ENCODE data around the gene TMEM9B.
A peak's percentile ranks its signal among the peaks of the same experiment; 100 is the strongest.
"Not testable (repeated sequence)": the region's sequence is repeated elsewhere in the genome, so short reads cannot be mapped to it uniquely, and the experiment has no call there.

Gene TMEM9B

DNA sequence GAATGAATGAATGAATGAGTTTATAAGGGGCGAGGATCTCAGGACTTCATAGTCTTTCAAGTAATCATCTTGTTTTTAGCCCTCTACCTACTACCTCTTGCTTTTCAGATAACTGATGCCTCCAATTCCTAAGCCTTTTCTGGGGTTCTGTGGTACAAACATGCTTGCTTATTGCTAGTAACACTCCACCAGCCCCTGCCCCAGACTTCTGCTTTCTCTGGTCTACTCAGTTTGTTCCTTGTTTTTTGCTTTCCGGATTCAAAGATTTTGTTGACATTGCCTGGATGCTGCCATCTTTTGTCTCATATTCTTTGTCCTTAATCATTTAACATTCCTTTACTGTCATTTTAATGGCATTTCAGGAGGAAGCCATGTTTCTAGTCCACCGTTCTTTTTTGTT, 8.9 kb upstream of the TMEM9B start:
- no peak for DNase-seq (ENCODE audit: low read depth)

DNA sequence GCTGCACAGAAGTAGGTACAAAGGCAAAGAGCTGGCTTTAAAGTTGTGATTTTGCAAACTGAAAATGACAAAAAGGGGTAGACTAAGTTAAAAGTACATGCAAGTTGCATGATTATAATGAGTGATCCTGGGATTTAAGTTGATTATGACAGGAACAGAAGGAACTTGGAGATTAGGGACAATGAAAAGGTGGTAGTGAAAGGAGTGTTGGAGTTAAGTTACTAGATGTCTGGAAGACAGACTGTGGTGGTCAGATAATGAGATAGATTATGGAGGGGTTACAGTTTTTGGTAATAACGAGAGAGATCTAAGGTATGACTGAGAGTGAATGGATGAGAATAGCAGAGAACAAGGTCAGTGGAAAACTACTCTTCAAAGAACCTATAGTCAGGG, 7.7 kb upstream of the TMEM9B start:
- no peak for DNase-seq (ENCODE audit: low read depth)

DNA sequence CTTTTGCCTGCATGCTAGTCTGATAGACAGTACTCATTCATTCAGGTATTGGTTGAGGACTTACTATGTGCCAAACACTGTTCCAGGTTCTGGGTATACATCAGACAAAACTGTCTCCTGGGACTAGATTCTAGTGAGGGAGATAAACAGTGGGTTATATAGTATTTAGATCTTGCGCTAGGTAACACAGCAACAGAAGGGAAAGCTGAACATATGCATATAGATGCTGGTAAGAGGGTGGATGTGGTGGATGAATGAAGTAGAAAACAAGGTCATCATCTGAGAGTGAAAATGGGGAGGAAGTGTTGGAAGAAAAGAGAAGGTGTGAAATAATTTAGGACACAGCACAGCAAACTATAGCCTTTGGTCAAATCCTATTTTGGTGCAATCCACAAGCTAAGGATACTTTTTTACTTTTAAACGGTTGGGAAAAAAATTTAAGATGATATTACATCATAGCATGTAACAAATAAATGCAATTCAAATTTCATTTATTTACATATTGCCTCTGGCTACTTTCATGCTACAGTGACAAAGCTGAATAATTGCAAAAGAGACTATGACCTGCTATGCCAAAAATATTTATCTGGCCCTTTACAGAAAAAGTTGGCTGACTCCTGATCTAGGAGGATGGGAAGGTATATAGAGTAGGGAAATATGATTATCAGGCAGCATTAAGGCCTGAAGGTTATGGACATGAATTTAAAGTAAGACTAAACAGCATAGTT, 7.1 kb upstream of the TMEM9B start:
- no peak for DNase-seq (ENCODE audit: low read depth)

DNA sequence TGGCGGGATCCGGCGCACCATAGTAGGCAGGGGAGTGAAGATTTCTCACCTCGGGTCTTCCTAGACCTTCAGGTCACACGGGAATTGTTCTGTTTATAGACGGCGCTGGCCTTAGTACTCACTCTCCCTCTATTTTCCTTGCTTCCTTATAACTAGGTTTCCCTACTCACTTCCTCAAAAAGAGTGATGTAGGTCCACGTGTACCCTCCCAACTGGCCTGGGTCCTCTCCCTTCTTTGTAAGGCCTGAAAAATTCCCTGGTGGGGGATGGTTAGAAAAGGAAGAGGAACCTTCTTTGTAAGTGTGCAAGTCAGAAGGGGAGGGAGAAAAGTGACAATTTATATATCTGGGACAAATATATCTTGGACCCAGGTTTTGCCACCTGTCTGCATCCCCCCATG, 2.9 kb upstream of the TMEM9B start:
- DNase-seq (ENCODE audit: low read depth): no peak

DNA sequence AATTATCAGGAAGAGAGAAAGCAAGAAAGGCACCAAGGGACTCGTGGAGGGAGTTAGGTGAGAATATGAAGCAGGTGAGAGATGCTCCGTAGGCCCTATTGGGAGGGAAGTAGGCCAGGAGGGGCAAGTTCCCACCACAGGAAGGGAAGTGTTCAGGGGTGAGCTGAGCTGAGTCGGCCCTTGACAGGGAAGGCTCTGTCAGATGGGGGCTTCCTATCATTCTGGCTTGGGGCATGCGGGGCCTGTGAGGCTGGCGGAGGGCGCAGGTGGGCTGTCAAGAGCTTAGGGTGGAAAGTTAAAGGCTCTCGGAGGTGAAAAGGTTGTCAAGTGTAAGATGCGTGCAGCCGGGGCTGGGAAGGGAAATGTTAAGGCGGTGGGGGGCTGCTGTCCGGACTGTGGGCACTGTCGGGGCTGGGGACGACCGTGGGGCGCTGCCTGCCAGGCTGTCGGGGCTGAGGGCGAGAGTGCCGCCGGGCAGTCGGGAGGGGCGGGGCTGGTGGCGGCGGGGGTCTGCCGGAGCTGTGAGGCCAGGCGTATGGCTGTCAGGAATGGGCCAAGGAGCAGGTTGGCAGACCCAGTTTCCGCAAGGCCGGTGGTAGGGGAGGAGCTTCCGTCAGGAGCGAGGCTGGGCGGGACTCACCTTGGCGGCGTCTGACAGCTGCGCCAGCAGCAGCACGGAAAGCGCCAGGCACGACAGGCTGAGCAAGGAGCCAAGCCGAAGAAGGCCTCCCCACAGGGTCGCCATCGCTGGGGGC, 496 bp downstream of the TMEM9B start:
- DNase-seq (ENCODE audit: low read depth): peak; percentile 26

DNA sequence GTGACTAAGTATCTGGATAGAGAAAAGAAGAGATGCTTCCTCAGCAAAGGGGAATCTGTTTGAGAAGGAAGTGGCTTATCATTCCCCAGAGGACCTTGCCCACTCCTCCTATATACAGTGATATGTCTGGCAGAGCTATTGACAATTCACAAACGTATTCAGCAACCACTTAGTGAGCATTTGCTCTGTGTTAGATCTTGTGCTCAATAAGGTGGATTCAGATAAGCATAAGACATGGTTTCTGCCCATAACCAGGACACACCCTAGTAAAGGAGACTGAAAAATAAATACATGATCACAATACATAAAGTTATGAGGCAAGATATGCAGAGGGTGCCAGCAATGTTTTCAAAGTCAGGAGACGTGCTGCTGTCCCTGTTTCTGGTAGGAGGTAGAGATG, 1.4 kb downstream of the TMEM9B start:
- DNase-seq (ENCODE audit: low read depth): no peak

DNA sequence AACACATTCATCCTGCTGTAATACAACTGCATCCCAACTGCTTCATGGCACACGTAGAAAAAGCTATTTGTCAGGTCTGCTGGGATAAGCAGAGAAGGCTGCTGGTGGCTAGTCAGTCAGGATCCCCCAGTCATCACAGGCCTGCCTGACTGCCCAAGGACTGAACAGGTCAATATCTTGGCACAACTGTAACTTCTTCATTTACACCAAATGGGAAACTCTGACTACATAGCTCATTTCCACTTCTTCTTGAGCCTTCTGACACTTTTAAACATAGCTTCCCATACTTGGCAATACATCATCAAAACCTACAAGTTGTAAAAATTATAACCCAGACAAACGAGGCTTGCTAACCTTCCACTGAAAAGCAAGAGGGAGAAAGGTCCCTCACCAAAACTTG, 2.8 kb downstream of the TMEM9B start:
- DNase-seq (ENCODE audit: low read depth): no peak

DNA sequence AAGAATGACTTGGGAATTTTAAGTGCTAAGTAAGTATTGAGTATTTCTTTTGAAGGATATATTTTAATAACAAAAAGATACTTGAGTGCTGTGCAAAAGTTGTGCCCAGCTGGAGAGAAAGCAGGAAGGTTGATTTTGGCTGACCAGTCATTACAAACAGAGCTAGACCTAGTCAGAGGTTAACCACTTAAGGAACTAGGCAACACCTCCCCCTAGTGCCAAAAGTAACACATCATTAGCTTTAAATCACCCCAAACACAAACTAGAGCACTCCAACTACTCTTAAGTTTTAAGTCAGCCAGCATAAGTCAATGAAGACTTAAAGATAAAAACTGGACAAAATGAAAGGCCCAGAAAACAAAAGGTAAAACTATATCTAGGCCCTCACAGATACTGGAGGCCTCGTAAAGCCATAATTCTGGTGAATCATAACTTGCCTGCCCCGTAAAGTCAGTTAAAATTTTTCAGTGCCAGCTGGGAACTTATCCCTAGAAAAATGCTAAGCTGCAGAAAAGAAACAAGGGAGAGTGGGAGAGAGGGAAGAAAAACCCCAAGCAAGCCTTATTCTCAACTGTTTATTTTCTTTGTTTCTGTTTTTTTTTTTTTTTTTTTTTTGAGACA, 4.6 kb downstream of the TMEM9B start:
- DNase-seq (ENCODE audit: low read depth): peak; percentile 39

DNA sequence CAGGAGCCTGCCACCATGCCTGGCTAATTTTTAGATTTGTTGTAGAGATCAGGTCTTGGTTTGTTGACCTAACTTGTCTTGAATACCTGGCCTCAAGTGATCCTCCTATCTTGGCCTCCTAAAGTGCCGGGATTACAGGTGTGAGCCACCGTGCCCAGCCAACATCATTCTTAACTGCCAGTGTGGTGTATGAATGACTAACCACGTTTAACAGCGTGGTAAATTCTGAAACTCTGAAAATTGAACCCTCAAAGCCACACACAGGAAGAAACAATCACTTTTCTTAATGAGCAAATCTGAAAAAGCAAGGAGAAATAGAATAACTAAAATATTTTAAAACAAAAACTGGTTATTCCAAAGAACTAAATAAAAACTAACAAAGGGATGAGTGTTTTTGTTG, 7.4 kb downstream of the TMEM9B start:
- DNase-seq (ENCODE audit: low read depth): no peak

DNA sequence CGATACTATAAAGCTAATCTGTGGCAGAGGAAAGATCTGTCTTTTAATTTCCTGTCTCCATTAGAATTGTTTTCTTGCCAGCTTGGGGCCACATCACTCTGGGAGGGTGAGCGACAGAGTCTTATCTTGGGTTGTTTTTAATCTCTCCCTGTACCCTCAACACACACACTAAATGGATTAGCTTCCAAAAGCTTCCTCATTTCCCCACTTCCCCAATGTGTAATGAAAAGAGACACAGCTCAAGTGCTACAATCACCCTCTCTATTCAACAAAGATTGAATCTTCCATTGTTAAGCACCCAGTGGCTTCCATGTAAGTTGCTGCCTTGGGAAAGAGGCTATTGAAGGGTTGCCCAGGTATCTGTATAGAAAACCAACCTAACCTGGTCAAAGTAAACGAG, 15.4 kb downstream of the TMEM9B start:
- DNase-seq (ENCODE audit: low read depth): no peak

DNA sequence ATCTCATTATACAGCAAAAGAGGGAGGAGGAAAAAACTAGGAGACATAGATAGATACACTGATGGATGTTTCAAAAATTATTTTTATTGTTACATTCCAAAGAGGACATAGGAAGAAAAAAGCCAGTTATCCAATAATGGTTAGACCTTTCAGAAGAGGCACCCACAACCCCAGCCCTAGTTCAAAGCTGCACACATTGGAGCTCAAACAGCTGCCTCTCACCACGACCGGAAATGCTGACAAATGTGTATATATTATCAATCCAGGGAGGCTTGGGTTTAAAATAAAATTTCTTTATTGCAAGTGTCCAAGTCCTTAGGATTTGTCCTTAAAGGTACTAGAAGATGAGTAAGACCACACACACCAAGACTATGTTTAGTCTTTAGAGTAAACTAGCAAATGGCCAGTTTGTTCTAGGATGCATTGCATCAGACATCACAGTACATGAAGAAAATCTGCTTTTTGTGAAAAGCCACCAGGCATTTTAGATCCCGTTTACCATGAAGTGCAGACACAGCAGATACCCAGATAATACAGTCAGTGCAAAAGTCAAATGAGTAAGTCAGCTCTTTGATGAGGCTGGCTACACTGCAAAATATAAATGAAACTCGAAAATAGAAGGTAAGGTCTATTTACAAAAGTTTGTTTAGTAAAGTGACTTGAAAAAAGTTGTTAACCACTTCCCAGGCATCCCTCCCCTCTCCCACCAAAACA, 16.9 kb downstream of the TMEM9B start:
- DNase-seq (ENCODE audit: low read depth): no peak

DNA sequence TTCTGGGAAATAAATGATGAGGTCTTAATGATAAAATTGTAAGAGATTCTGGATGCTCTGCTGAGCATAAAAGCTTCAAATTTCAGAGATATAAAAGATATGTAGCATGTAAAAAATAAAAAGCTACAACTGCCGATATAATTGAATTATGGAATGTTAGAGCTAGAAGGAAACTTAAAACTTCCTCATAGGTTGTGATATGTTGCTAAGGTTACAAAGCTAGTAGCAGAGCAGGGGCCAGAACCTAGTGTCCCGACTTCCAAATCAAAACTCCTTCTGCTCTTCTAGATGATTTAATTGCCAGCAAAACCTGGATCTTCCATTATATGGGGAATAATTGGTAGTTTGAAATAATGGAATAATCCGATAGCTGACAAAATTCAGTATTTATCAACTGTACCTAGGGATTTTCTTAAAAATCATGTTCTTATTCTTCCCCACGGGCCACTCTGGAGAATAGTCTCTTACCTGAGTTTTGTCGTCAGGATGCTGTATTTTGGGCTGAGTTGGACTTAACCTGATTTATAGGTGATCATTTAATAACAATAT, 21.6 kb downstream of the TMEM9B start, which contains the start of gene ASCL3:
Gene ASCL3, minus strand, starts transcription at position 499 of the 549 bp plus-strand sequence. CDS start 4,855 bp downstream, outside the sequence.
- no peak for DNase-seq (ENCODE audit: low read depth)

DNA sequence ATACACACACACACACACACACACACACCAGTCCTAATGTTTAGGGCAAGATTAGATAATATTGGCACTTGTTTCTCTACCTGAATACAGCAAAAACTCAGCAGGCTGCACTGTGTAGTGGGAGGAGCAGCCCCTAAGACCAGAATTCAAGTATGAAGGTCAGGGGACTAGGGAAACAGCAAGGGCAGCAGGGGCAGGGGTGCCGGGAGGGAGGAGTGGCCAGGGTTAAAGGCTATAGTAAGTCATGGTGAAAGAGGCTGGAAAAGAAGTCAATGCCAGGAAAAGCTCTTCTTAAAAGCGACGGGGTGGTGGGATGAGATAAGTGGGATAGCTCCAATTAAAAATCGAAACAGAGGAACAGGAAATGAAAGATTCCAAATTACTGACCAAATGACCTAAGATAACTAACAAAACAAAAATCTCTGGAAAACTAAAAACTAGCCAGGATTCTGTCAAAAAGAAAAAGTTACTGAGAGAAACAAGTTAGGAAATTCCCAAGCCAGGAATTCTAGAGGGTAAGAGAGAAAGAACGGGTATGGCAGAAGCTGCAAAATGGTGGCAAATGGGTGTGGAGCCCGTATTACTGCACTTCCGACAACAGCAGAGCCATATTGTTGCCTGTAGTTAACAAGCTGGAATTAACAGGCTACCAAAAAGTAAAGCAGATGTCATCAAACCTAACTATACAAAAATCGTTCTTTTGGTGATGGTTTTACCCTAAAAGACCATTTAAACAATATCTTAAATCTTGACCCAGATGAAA, 22.7 kb downstream of the TMEM9B start:
- no peak for DNase-seq (ENCODE audit: low read depth)

DNA sequence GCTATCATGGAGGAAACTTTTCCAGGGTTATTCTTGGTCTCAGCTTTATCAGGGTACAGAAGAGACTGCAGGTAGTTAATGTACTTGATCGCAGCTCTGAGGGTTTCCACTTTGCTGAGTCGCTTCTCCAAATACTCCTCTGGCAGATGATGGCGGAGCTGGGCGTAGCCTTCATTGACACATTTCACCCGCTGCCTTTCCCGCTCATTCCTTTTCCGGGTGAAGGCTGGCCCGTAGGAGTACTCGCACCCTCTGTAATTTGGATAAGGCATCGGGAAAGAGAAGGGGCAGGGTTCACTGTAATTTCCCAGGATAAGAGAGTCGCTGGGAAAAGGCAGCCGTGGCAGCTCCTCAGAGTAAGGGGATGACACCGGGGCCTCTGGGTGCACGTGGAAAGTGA, 26.6 kb downstream of the TMEM9B start:
- DNase-seq (ENCODE audit: low read depth): no peak

DNA sequence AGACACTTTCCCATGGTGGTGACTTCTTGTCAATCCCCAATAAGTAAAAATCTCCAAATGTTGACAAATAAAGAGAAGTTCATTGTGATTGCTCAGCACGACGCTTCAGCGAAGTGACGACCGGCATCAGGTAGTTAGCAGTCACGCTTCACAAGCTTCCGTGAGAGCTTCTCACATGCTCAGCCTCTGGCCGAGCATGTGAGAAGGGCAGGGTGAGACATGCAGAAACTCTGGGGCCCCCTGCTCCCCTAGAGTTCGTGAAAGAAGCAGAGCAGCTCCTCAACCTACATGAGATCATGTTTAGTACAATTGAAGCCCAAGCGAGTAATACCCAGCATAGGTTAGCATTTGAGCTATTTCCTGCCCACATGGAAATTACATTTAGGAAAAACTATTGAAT, 27.1 kb downstream of the TMEM9B start:
- DNase-seq (ENCODE audit: low read depth): no peak

DNA sequence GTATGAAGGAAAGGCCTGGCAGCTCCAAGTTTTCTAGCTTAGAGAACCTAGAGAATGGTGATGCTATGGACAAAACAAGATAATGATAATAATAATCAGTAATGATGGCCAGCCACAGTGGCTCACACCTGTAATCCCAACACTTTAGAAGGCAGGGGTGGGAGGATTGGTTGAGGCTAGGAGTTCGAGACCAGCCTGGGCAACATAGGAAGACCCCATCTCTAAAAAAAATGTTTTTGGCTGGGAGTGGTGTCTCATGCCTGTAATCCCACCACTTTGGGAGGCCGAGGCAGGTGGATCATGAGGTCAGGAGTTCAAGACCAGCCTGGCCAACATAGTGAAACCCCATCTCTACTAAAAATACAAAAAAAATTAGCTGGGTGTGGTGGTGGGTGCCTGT, 28.5 kb downstream of the TMEM9B start:
- not testable (repeated sequence) for DNase-seq (ENCODE audit: low read depth)

DNA sequence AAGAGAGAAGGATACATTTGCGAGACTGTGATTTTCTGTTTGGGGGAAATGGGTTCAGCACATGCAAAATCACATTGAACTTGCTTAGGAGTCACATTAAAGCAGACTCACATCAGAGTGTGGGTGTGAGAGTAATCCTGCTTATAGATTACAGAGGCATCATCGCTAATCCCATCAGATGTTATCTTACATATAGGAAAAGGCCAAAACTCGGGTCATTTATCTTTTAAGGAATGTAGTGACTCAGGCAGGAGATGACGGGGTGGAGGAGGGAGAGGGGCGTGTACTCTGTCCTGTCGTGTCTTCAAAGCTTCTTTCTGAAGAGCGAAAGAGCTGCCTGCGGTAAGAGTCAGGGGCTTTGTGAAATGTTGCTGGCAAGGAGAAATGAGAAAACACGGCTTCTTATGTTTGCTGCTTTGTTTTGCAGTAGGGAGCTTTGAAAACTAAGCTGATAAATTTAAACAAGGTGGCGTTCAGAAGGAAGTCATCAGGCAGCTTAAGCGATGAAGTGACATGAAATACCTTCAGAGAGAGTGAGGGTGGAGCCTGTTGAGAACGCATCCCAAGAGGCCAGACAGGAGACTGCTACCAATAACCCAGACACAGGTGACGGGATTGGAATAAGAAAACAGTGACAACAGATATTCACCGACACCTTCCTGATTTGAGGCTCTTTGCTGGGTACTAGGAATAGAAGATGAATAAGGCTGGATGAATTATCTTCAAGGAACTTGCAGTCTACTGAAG, 29.3 kb downstream of the TMEM9B start:
- no peak for DNase-seq (ENCODE audit: low read depth)

DNA sequence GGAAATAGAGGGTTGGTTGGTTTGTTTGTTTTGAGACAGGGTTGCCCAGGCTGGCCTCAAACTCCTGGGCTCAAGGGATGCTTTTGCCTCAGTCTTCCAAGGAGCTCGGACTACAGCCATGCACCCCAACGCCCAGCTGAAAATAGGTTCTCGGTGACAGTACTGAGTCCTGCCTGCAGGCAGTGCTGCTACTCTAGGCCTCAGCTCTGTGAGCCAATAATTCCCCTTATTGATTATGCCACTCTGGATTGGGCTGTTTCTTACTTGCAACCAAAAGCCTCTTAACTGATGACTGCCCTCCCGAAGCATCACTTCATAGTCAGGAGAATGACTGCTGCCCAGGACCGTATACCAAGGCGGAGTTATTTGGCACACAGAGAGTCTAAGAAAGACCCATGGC, 30.3 kb downstream of the TMEM9B start:
- DNase-seq (ENCODE audit: low read depth): no peak

DNA sequence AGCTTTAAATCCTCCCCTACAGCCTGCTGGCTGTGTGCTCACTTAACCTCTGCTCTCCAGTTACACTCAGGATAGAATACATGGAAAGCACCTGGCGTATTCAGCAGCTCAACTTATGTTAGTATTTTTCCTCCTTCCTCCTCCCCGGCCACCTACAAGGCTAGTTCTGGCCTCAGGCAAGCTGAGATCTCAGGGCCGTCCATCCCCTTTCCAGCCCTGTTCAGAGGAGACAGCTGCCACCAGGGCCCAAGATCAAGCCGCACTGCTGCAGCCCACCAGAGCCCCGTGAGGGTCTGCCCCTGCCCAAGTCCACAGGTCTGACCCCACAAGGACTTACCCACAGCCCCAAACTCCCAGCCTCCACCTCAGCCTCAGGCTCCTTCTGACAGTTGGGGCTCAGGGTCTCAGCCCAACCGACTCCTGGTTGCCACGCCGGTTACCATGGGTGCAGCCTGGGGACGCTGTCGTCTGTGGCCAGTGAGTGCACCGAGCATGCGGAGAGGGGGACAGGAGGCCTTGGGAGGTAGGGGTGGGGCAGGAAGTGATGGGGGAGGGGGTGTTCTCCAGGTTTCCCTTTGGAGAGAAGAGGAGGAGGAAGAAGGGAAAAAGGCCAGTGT, 31.6 kb downstream of the TMEM9B start, which contains the start of gene C11orf16:
Gene C11orf16, minus strand, starts transcription at position 384 of the 617 bp plus-strand sequence. CDS start 639 bp downstream, outside the sequence.
- DNase-seq (ENCODE audit: low read depth): no peak

All from GM04503 (cell line).